Neural crest cell (in vitro differentiated cells): ENCODE measurements around the gene CISTR. TPM values are rescaled to one million over a fixed set of nuclear protein-coding genes. Genes with fewer than 3 reads are reported as not detected.
"Not testable (repeated sequence)": the region's sequence is repeated elsewhere in the genome, so short reads cannot be mapped to it uniquely, and the experiment has no call there.

Experiments used
- DNase-seq: peaks from one replicate; pipeline ENCODE4 v3.0.0; 2021; ENCODE audit warnings: low read depth, mixed read lengths, low spot score
- H3K27ac Mint-ChIP-seq: one replicate; pipeline ENCODE4 v1.8.0; 2021; ENCODE audit warnings: mild to moderate bottlenecking, mixed read lengths; ENCODE audit not compliant: unreplicated experiment
- H3K27me3 Mint-ChIP-seq: 2 replicates; pipeline ENCODE4 v1.8.0; 2021; ENCODE audit warnings: low read depth, mild to moderate bottlenecking, mixed read lengths
- H3K36me3 Mint-ChIP-seq: 2 replicates; pipeline ENCODE4 v1.8.0; 2021; ENCODE audit warnings: low read depth, mild to moderate bottlenecking, mixed read lengths
- H3K4me1 Mint-ChIP-seq: 2 replicates; pipeline ENCODE4 v1.8.0; 2021; ENCODE audit warnings: mixed read lengths
- H3K4me3 Mint-ChIP-seq: one replicate; pipeline ENCODE4 v1.8.0; 2021; ENCODE audit warnings: mild to moderate bottlenecking, mixed read lengths
- H3K9me3 Mint-ChIP-seq: 2 replicates; pipeline ENCODE4 v1.8.0; 2021; ENCODE audit warnings: mixed read lengths
- CTCF ChIP-seq: fragments of 200-600 bp; sonication (generic); conservative IDR thresholded peaks from 2 replicates; pipeline ENCODE4 v1.5.0; 2021; ENCODE audit warnings: antibody characterized with exemption, mild to moderate bottlenecking
- total RNA-seq: library from RNA; stranded (reverse); gene quantifications from 2 replicates; pipeline ENCODE4 v1.2.1, GENCODE V29; 2021

CISTR gene
- total RNA-seq, 1 donor from 2014 or later = 0.61 TPM

GRCh38 chr12:53781228-53781801 is 29.5 kb upstream of the CISTR start:
- Mint-ChIP-seq H3K4me1 (no peaks in the 10 kb centered on the region), H3K27ac (no peak overlapping the region), H3K4me3 (no peak overlapping the region), H3K9me3 (no peaks in the 10 kb centered on the region), H3K27me3 (peaks cover 95% of the 10 kb centered on the region), H3K36me3 (no peaks in the 10 kb centered on the region)
- DNase-seq = no peak
- TF ChIP-seq CTCF = no peak

GRCh38 chr12:53780323-53780722 is 28.5 kb upstream of the CISTR start:
- DNase-seq = no peak
- Mint-ChIP-seq H3K4me1 (no peaks in the 10 kb centered on the region), H3K9me3 (no peaks in the 10 kb centered on the region), H3K36me3 (no peaks in the 10 kb centered on the region), H3K27me3 (peaks cover 95% of the 10 kb centered on the region), H3K27ac (no peak overlapping the region), H3K4me3 (no peak overlapping the region)
- TF ChIP-seq CTCF = no peak

GRCh38 chr12:53779679-53780078 is 27.9 kb upstream of the CISTR start:
- not testable (repeated sequence) for H3K4me1 Mint-ChIP-seq, H3K27ac Mint-ChIP-seq, DNase-seq, H3K9me3 Mint-ChIP-seq, H3K4me3 Mint-ChIP-seq, H3K36me3 Mint-ChIP-seq
- peaks cover 95% of the 10 kb centered on the region for H3K27me3 Mint-ChIP-seq

- no peaks in the 10 kb centered on the region for H3K9me3 Mint-ChIP-seq
- no peaks in the 10 kb centered on the region for H3K36me3 Mint-ChIP-seq
- no peak overlapping the region for H3K4me3 Mint-ChIP-seq
- H3K4me1 Mint-ChIP-seq = no peaks in the 10 kb centered on the region
- no peak for DNase-seq
- peaks cover 91% of the 10 kb centered on the region for H3K27me3 Mint-ChIP-seq
- TF ChIP-seq CTCF = no peak
- no peak overlapping the region for H3K27ac Mint-ChIP-seq
These were observed 26.3 kb upstream of the CISTR start for GRCh38 chr12:53777936-53778644.

- no peak for TF ChIP-seq CTCF
- no peaks in the 10 kb centered on the region for H3K4me1 Mint-ChIP-seq
- no peaks in the 10 kb centered on the region for H3K9me3 Mint-ChIP-seq
These were observed 25.6 kb upstream of the CISTR start for GRCh38 chr12:53777412-53777811.

GRCh38 chr12:53776872-53777271 is 25.1 kb upstream of the CISTR start:
- no peak for DNase-seq
- Mint-ChIP-seq H3K4me1 (no peaks in the 10 kb centered on the region), H3K36me3 (no peaks in the 10 kb centered on the region), H3K9me3 (no peaks in the 10 kb centered on the region), H3K27me3 (peaks cover 91% of the 10 kb centered on the region), H3K27ac (no peak overlapping the region), H3K4me3 (no peak overlapping the region)
- TF ChIP-seq CTCF = no peak

More at GRCh38 chr12:53777412-53777811, 25.6 kb upstream of the CISTR start:
- no peak for DNase-seq
- Mint-ChIP-seq H3K27ac (no peak overlapping the region), H3K36me3 (no peaks in the 10 kb centered on the region), H3K27me3 (peaks cover 91% of the 10 kb centered on the region), H3K4me3 (no peak overlapping the region)
